SU-DHL-6 (cell line): ENCODE data around the gene SMAD3.

Source experiments
- EZH2phosphoT487 ChIP-seq: fragments of 200-600 bp; sonication (generic), shearing (Covaris generic); conservative IDR thresholded peaks from 2 replicates; pipeline ENCODE4 v1.6.1; 2018; ENCODE audit warnings: mild to moderate bottlenecking, antibody characterized with exemption, low read length, moderate library complexity, mixed read lengths
- TF ChIP-seq, protein P1 (sequence below): fragments of 200-600 bp; sonication (generic); IDR thresholded peaks from one replicate; pipeline ENCODE4 v1.5.1; 2017; ENCODE audit warnings: antibody characterized with exemption, mild to moderate bottlenecking, low read length, moderate library complexity; ENCODE audit not compliant: insufficient read depth, poor library complexity, severe bottlenecking

- TF ChIP-seq, protein P1, sequence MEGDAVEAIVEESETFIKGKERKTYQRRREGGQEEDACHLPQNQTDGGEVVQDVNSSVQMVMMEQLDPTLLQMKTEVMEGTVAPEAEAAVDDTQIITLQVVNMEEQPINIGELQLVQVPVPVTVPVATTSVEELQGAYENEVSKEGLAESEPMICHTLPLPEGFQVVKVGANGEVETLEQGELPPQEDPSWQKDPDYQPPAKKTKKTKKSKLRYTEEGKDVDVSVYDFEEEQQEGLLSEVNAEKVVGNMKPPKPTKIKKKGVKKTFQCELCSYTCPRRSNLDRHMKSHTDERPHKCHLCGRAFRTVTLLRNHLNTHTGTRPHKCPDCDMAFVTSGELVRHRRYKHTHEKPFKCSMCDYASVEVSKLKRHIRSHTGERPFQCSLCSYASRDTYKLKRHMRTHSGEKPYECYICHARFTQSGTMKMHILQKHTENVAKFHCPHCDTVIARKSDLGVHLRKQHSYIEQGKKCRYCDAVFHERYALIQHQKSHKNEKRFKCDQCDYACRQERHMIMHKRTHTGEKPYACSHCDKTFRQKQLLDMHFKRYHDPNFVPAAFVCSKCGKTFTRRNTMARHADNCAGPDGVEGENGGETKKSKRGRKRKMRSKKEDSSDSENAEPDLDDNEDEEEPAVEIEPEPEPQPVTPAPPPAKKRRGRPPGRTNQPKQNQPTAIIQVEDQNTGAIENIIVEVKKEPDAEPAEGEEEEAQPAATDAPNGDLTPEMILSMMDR: no peak
- TF ChIP-seq EZH2phosphoT487: no peak
Observed at GRCh38 chr15:67082007-67082536, 16.7 kb downstream of the SMAD3 start.
